H54 (cell line): ENCODE measurements around the gene SAMD4B.
A peak's percentile ranks its signal among the peaks of the same experiment; 100 is the strongest.

Source experiments
- DNase-seq: peaks from one replicate; pipeline ENCODE4 v3.0.0; 2011; ENCODE audit warnings: low spot score, mixed read lengths; ENCODE audit not compliant: insufficient read length
- FAIRE-seq: peaks from 3 replicates; lab custom pipeline; 2011; peaks lifted over from hg19 to GRCh38; lab: Jason Lieb, UNC
- POLR2A ChIP-seq: IDR thresholded peaks from 2 replicates; pipeline ENCODE4 v1.6.1; 2011; ENCODE audit warnings: low read depth, mild to moderate bottlenecking, low read length

SAMD4B gene

GRCh38 chr19:39397360-39398296 lies 55.4 kb downstream of the SAMD4B start:
- DNase-seq, result peak; percentile 92
- no peak for TF ChIP-seq POLR2A
- no peak for FAIRE-seq

GRCh38 chr19:39398297-39398864 lies 56.2 kb downstream of the SAMD4B start:
- TF ChIP-seq POLR2A, result no peak; the same call in 1 of the 2 replicates
- DNase-seq (peak; percentile 80), FAIRE-seq (peak; percentile 27)

- no peak for DNase-seq
- no peak for FAIRE-seq
- no peak for TF ChIP-seq POLR2A
These were observed 57.4 kb downstream of the SAMD4B start for GRCh38 chr19:39399668-39400050.

- no peak for FAIRE-seq
- no peak for TF ChIP-seq POLR2A
- no peak for DNase-seq
These were observed 57.8 kb downstream of the SAMD4B start for GRCh38 chr19:39400061-39400460.

- DNase-seq, result no peak
- TF ChIP-seq POLR2A, result no peak
- no peak for FAIRE-seq
These were observed 58.9 kb downstream of the SAMD4B start for GRCh38 chr19:39401070-39401548.

GRCh38 chr19:39401549-39402345 lies 59.5 kb downstream of the SAMD4B start:
- TF ChIP-seq POLR2A, result no peak

GRCh38 chr19:39402346-39403300 lies 60.4 kb downstream of the SAMD4B start:
- TF ChIP-seq POLR2A, result peak; percentile 33
- FAIRE-seq (no peak), DNase-seq (peak; percentile 72)

More at GRCh38 chr19:39401549-39402345, 59.5 kb downstream of the SAMD4B start:
- no peak for DNase-seq
- no peak for FAIRE-seq

GRCh38 chr19:39403331-39404312 lies 61.4 kb downstream of the SAMD4B start:
- DNase-seq, result peak; percentile 92
- no peak for FAIRE-seq
- 0 out of 2 replicates have a peak, but pooled peaks have one; percentile 2 for TF ChIP-seq POLR2A

- DNase-seq, result no peak
- no peak for TF ChIP-seq POLR2A
- FAIRE-seq, result no peak
These were observed 63.2 kb downstream of the SAMD4B start for GRCh38 chr19:39405261-39405957.

- DNase-seq (no peak), FAIRE-seq (no peak)
- TF ChIP-seq POLR2A, result no peak
These were observed 63.9 kb downstream of the SAMD4B start for GRCh38 chr19:39405958-39406655.
